Hematopoietic multipotent progenitor cell treated with erythropoietin and hydrocortisone succinate and interleukin-3 and kit ligand, for 8 days (in vitro differentiated cells): ENCODE results near the gene CLDN9.

Source experiments
- DNase-seq: peaks from one replicate; pipeline ENCODE4 v3.0.0-alpha.2; 2015

The CLDN9 gene

GRCh38 chr16:2974319-2975056 lies 38.2 kb upstream of the CLDN9 start:
- DNase-seq: no peak

GRCh38 chr16:2975161-2975795 lies 37.4 kb upstream of the CLDN9 start:
- no peak for DNase-seq

- no peak for DNase-seq
Observed at GRCh38 chr16:2976201-2976600, 36.5 kb upstream of the CLDN9 start.

GRCh38 chr16:2976673-2977072 lies 36.0 kb upstream of the CLDN9 start:
- DNase-seq: no peak

GRCh38 chr16:2977440-2977839 lies 35.3 kb upstream of the CLDN9 start:
- no peak for DNase-seq

- peak; percentile 29 for DNase-seq
Observed at GRCh38 chr16:2979669-2980226, 33.0 kb upstream of the CLDN9 start.

- DNase-seq: peak; percentile 89
Observed at GRCh38 chr16:2980227-2981176, 32.2 kb upstream of the CLDN9 start, which contains the start of gene PKMYT1. PKMYT1 (minus strand) TSS chr16:2980446; CDS start chr16:2979657, 789 bp downstream.

- DNase-seq: no peak
Observed at GRCh38 chr16:2981177-2981898, 31.4 kb upstream of the CLDN9 start.

- no peak for DNase-seq
Observed at GRCh38 chr16:2981899-2982250, 30.8 kb upstream of the CLDN9 start.

GRCh38 chr16:2982402-2982801 lies 30.3 kb upstream of the CLDN9 start:
- DNase-seq: no peak

- peak; percentile 76 for DNase-seq
Observed at GRCh38 chr16:2983706-2984136, 29.0 kb upstream of the CLDN9 start.

GRCh38 chr16:2985462-2985861 lies 27.3 kb upstream of the CLDN9 start:
- no peak for DNase-seq

GRCh38 chr16:2985893-2986355 lies 26.8 kb upstream of the CLDN9 start:
- DNase-seq: no peak

- DNase-seq: no peak
Observed at GRCh38 chr16:2986623-2987188, 26.0 kb upstream of the CLDN9 start.

- DNase-seq: no peak
Observed at GRCh38 chr16:2987286-2987685, 25.4 kb upstream of the CLDN9 start.

GRCh38 chr16:2987833-2988232 lies 24.9 kb upstream of the CLDN9 start:
- no peak for DNase-seq

GRCh38 chr16:2988590-2989099 lies 24.1 kb upstream of the CLDN9 start:
- no peak for DNase-seq

- DNase-seq: no peak
Observed at GRCh38 chr16:2990891-2991290, 21.8 kb upstream of the CLDN9 start.

- no peak for DNase-seq
Observed at GRCh38 chr16:2991566-2992261, 21.0 kb upstream of the CLDN9 start.

- no peak for DNase-seq
Observed at GRCh38 chr16:2992383-2993081, 20.2 kb upstream of the CLDN9 start.
